ENCODE measurements around the gene DENND2D.

Gene DENND2D

GRCh38 chr1:111183308-111184069 is 17.0 kb downstream of the DENND2D start:
- H3K9ac ChIP-seq (ENCODE audit: low read depth, low read length): no peak overlapping the region
- peaks cover 65% of the 10 kb centered on the region for H3K36me3 ChIP-seq (ENCODE audit: insufficient read depth, low read depth, low read length)
- no peaks in the 10 kb centered on the region for H3K9me3 ChIP-seq (ENCODE audit: insufficient read depth, low read depth, low read length)
- H3K27ac ChIP-seq (ENCODE audit: low read length): no peak overlapping the region
- H3K4me3 ChIP-seq (ENCODE audit: low read length): no peak overlapping the region
- no peaks in the 10 kb centered on the region for H3K4me1 ChIP-seq (ENCODE audit: insufficient read depth, low read length)
- H3K27me3 ChIP-seq (ENCODE audit: insufficient read depth, low read length): no peaks in the 10 kb centered on the region

GRCh38 chr1:111182052-111182451 is 18.4 kb downstream of the DENND2D start:
- no peaks in the 10 kb centered on the region for H3K9me3 ChIP-seq (ENCODE audit: insufficient read depth, low read depth, low read length)
- no peaks in the 10 kb centered on the region for H3K27me3 ChIP-seq (ENCODE audit: insufficient read depth, low read length)
- H3K4me1 ChIP-seq (ENCODE audit: insufficient read depth, low read length): no peaks in the 10 kb centered on the region
- H3K27ac ChIP-seq (ENCODE audit: low read length): no peak overlapping the region
- no peak overlapping the region for H3K4me3 ChIP-seq (ENCODE audit: low read length)
- H3K9ac ChIP-seq (ENCODE audit: low read depth, low read length): no peak overlapping the region
- H3K36me3 ChIP-seq (ENCODE audit: insufficient read depth, low read depth, low read length): peaks cover 60% of the 10 kb centered on the region

GRCh38 chr1:111179968-111180533 is 20.4 kb downstream of the DENND2D start:
- H3K9ac ChIP-seq (ENCODE audit: low read depth, low read length): no peak overlapping the region
- H3K27me3 ChIP-seq (ENCODE audit: insufficient read depth, low read length): no peaks in the 10 kb centered on the region
- H3K9me3 ChIP-seq (ENCODE audit: insufficient read depth, low read depth, low read length): no peaks in the 10 kb centered on the region
- no peak overlapping the region for H3K27ac ChIP-seq (ENCODE audit: low read length)
- H3K4me1 ChIP-seq (ENCODE audit: insufficient read depth, low read length): no peaks in the 10 kb centered on the region
- H3K4me3 ChIP-seq (ENCODE audit: low read length): no peak overlapping the region
- H3K36me3 ChIP-seq (ENCODE audit: insufficient read depth, low read depth, low read length): peaks cover 62% of the 10 kb centered on the region

GRCh38 chr1:111176678-111177077 is 23.8 kb downstream of the DENND2D start:
- peaks cover 53% of the 10 kb centered on the region for H3K36me3 ChIP-seq (ENCODE audit: insufficient read depth, low read depth, low read length)

GRCh38 chr1:111175349-111175748 is 25.1 kb downstream of the DENND2D start:
- Histone ChIP-seq H3K4me3 (ENCODE audit: low read length) (no peak overlapping the region), H3K4me1 (ENCODE audit: insufficient read depth, low read length) (no peaks in the 10 kb centered on the region), H3K9me3 (ENCODE audit: insufficient read depth, low read depth, low read length) (no peaks in the 10 kb centered on the region), H3K36me3 (ENCODE audit: insufficient read depth, low read depth, low read length) (peaks cover 57% of the 10 kb centered on the region), H3K27ac (ENCODE audit: low read length) (no peak overlapping the region), H3K9ac (ENCODE audit: low read depth, low read length) (no peak overlapping the region), H3K27me3 (ENCODE audit: insufficient read depth, low read length) (no peaks in the 10 kb centered on the region)

More at GRCh38 chr1:111176678-111177077, 23.8 kb downstream of the DENND2D start:
- Histone ChIP-seq H3K27me3 (ENCODE audit: insufficient read depth, low read length) (no peaks in the 10 kb centered on the region), H3K4me1 (ENCODE audit: insufficient read depth, low read length) (no peaks in the 10 kb centered on the region), H3K9ac (ENCODE audit: low read depth, low read length) (no peak overlapping the region), H3K27ac (ENCODE audit: low read length) (no peak overlapping the region), H3K9me3 (ENCODE audit: insufficient read depth, low read depth, low read length) (no peaks in the 10 kb centered on the region), H3K4me3 (ENCODE audit: low read length) (no peak overlapping the region)

- Histone ChIP-seq H3K27ac (ENCODE audit: low read length) (no peak overlapping the region), H3K9me3 (ENCODE audit: insufficient read depth, low read depth, low read length) (no peaks in the 10 kb centered on the region), H3K4me1 (ENCODE audit: insufficient read depth, low read length) (no peaks in the 10 kb centered on the region), H3K4me3 (ENCODE audit: low read length) (no peak overlapping the region), H3K36me3 (ENCODE audit: insufficient read depth, low read depth, low read length) (peaks cover 57% of the 10 kb centered on the region), H3K27me3 (ENCODE audit: insufficient read depth, low read length) (no peaks in the 10 kb centered on the region), H3K9ac (ENCODE audit: low read depth, low read length) (no peak overlapping the region)
Observed at GRCh38 chr1:111174070-111174469, 26.4 kb downstream of the DENND2D start.

- no peak overlapping the region for H3K9ac ChIP-seq (ENCODE audit: low read depth, low read length)
- H3K9me3 ChIP-seq (ENCODE audit: insufficient read depth, low read depth, low read length): no peaks in the 10 kb centered on the region
- no peaks in the 10 kb centered on the region for H3K27me3 ChIP-seq (ENCODE audit: insufficient read depth, low read length)
- peaks cover 55% of the 10 kb centered on the region for H3K36me3 ChIP-seq (ENCODE audit: insufficient read depth, low read depth, low read length)
- H3K4me1 ChIP-seq (ENCODE audit: insufficient read depth, low read length): no peaks in the 10 kb centered on the region
- H3K27ac ChIP-seq (ENCODE audit: low read length): no peak overlapping the region
- no peak overlapping the region for H3K4me3 ChIP-seq (ENCODE audit: low read length)
Observed at GRCh38 chr1:111172463-111172862, 28.0 kb downstream of the DENND2D start.

GRCh38 chr1:111164151-111164550 is 36.3 kb downstream of the DENND2D start:
- no peaks in the 10 kb centered on the region for H3K27me3 ChIP-seq (ENCODE audit: insufficient read depth, low read length)
- peaks cover 45% of the 10 kb centered on the region for H3K36me3 ChIP-seq (ENCODE audit: insufficient read depth, low read depth, low read length)
- H3K4me1 ChIP-seq (ENCODE audit: insufficient read depth, low read length): no peaks in the 10 kb centered on the region
- H3K9me3 ChIP-seq (ENCODE audit: insufficient read depth, low read depth, low read length): no peaks in the 10 kb centered on the region
- no peak overlapping the region for H3K4me3 ChIP-seq (ENCODE audit: low read length)
- no peak overlapping the region for H3K9ac ChIP-seq (ENCODE audit: low read depth, low read length)
- H3K27ac ChIP-seq (ENCODE audit: low read length): no peak overlapping the region

GRCh38 chr1:111163363-111163762 is 37.1 kb downstream of the DENND2D start:
- no peak overlapping the region for H3K4me3 ChIP-seq (ENCODE audit: low read length)
- peaks cover 40% of the 10 kb centered on the region for H3K36me3 ChIP-seq (ENCODE audit: insufficient read depth, low read depth, low read length)
- H3K9ac ChIP-seq (ENCODE audit: low read depth, low read length): no peak overlapping the region
- H3K27ac ChIP-seq (ENCODE audit: low read length): no peak overlapping the region
- H3K27me3 ChIP-seq (ENCODE audit: insufficient read depth, low read length): no peaks in the 10 kb centered on the region
- no peaks in the 10 kb centered on the region for H3K9me3 ChIP-seq (ENCODE audit: insufficient read depth, low read depth, low read length)
- no peaks in the 10 kb centered on the region for H3K4me1 ChIP-seq (ENCODE audit: insufficient read depth, low read length)

GRCh38 chr1:111162488-111162880 is 38.0 kb downstream of the DENND2D start:
- Histone ChIP-seq H3K27ac (ENCODE audit: low read length) (no peak overlapping the region), H3K4me3 (ENCODE audit: low read length) (no peak overlapping the region), H3K27me3 (ENCODE audit: insufficient read depth, low read length) (no peaks in the 10 kb centered on the region), H3K4me1 (ENCODE audit: insufficient read depth, low read length) (no peaks in the 10 kb centered on the region), H3K9me3 (ENCODE audit: insufficient read depth, low read depth, low read length) (no peaks in the 10 kb centered on the region), H3K36me3 (ENCODE audit: insufficient read depth, low read depth, low read length) (peaks cover 33% of the 10 kb centered on the region), H3K9ac (ENCODE audit: low read depth, low read length) (no peak overlapping the region)

- Histone ChIP-seq H3K36me3 (ENCODE audit: insufficient read depth, low read depth, low read length) (peaks cover 32% of the 10 kb centered on the region), H3K4me1 (ENCODE audit: insufficient read depth, low read length) (no peaks in the 10 kb centered on the region), H3K9ac (ENCODE audit: low read depth, low read length) (no peak overlapping the region), H3K27ac (ENCODE audit: low read length) (no peak overlapping the region), H3K4me3 (ENCODE audit: low read length) (no peak overlapping the region), H3K9me3 (ENCODE audit: insufficient read depth, low read depth, low read length) (no peaks in the 10 kb centered on the region), H3K27me3 (ENCODE audit: insufficient read depth, low read length) (no peaks in the 10 kb centered on the region)
Observed at GRCh38 chr1:111161843-111162487, 38.5 kb downstream of the DENND2D start.

GRCh38 chr1:111157431-111157830 is 43.0 kb downstream of the DENND2D start:
- Histone ChIP-seq H3K9ac (ENCODE audit: low read depth, low read length) (no peak overlapping the region), H3K36me3 (ENCODE audit: insufficient read depth, low read depth, low read length) (peaks cover 49% of the 10 kb centered on the region), H3K9me3 (ENCODE audit: insufficient read depth, low read depth, low read length) (no peaks in the 10 kb centered on the region), H3K4me3 (ENCODE audit: low read length) (no peak overlapping the region), H3K4me1 (ENCODE audit: insufficient read depth, low read length) (no peaks in the 10 kb centered on the region), H3K27me3 (ENCODE audit: insufficient read depth, low read length) (no peaks in the 10 kb centered on the region), H3K27ac (ENCODE audit: low read length) (no peak overlapping the region)

Measured in iPS-20b (cell line).